GM18909 (cell line): ENCODE results near the gene TMEM100.

ENCODE experiments used
- ATAC-seq: cut with Tn5 transposase; IDR thresholded peaks from one replicate; pipeline ENCODE4 v1.9.1; 2021; ENCODE audit warnings: mild to moderate bottlenecking; ENCODE audit not compliant: unreplicated experiment, poor library complexity

Gene TMEM100

GRCh38 chr17:55722016-55722736, 488 bp downstream of the TMEM100 start:
- ATAC-seq = no peak

- no peak for ATAC-seq
These were observed 1.5 kb downstream of the TMEM100 start for GRCh38 chr17:55720919-55721836.

GRCh38 chr17:55717898-55718735, 4.5 kb downstream of the TMEM100 start:
- peak; percentile 63 for ATAC-seq

GRCh38 chr17:55717432-55717831, 5.2 kb downstream of the TMEM100 start:
- ATAC-seq = no peak

- ATAC-seq = no peak
These were observed 11.7 kb downstream of the TMEM100 start for GRCh38 chr17:55710829-55711496.

- ATAC-seq = no peak
These were observed 12.3 kb downstream of the TMEM100 start for GRCh38 chr17:55710410-55710809.

GRCh38 chr17:55709984-55710383, 12.7 kb downstream of the TMEM100 start:
- no peak for ATAC-seq

GRCh38 chr17:55709440-55709839, 13.2 kb downstream of the TMEM100 start:
- ATAC-seq = no peak

GRCh38 chr17:55708175-55708974, 14.3 kb downstream of the TMEM100 start:
- ATAC-seq = no peak

GRCh38 chr17:55706808-55707773, 15.6 kb downstream of the TMEM100 start:
- ATAC-seq = no peak

GRCh38 chr17:55705847-55706246, 16.8 kb downstream of the TMEM100 start:
- ATAC-seq = peak; percentile 74

- no peak for ATAC-seq
These were observed 18.3 kb downstream of the TMEM100 start for GRCh38 chr17:55704401-55704800.

- no peak for ATAC-seq
These were observed 20.5 kb downstream of the TMEM100 start for GRCh38 chr17:55702150-55702549.

GRCh38 chr17:55699181-55699860, 23.3 kb downstream of the TMEM100 start:
- no peak for ATAC-seq

GRCh38 chr17:55694286-55694910, 28.3 kb downstream of the TMEM100 start:
- no peak for ATAC-seq

GRCh38 chr17:55693254-55694216, 29.1 kb downstream of the TMEM100 start:
- no peak for ATAC-seq
